ENCODE data around the gene CTSG. TPM values are rescaled to one million over a fixed set of nuclear protein-coding genes. Genes with fewer than 3 reads are reported as not detected.
"Not testable (repeated sequence)": the region's sequence is repeated elsewhere in the genome, so short reads cannot be mapped to it uniquely, and the experiment has no call there.

Gene CTSG
- total and polyA plus RNA-seq, 2 experiments from 2014 or later = not detected

DNA sequence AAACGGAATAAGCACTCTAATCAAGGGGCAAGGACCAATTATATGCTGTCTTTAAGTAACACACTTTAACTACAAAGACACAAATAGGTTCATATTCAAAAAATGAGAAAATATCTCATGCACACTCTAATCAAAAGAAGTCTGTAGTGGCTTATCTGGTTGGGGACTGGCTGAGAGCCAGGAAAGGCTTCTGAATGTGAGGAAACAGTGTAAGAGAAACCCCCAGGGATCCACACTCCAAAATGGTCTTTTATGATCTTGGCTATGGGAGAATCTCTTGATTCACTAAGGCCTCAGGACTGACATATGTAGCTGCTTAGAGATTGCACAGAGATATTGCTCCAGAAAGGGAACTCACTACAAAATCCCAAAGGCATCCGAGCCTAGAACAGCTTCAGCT lies 10.3 kb downstream of the CTSG start:
- Histone ChIP-seq H4K20me1 (ENCODE audit: insufficient read depth, poor library complexity, severe bottlenecking) (no peaks in the 10 kb centered on the region), H3K27me3 (no peaks in the 10 kb centered on the region), H3K79me2 (no peaks in the 10 kb centered on the region), H3K4me1 (ENCODE audit: insufficient read depth) (no peaks in the 10 kb centered on the region), H3K27ac (no peak overlapping the region), H3K4me2 (no peak overlapping the region), H3K4me3 (no peak overlapping the region), H3K9me2 (replicated peaks; ENCODE audit: insufficient read depth) (no peaks in the 10 kb centered on the region), H3K9me3 (ENCODE audit: low read depth) (no peaks in the 10 kb centered on the region), H3K36me3 (replicated peaks; ENCODE audit: insufficient read depth, low read depth) (no peaks in the 10 kb centered on the region), H2AFZ (no peak overlapping the region)
- WGBS (ENCODE audit: low lambda C conversion rate, missing lambda C conversion rate) = 67% methylated on average over 2 of the region's 2 CpGs
- DNase-seq (ENCODE audit: low spot score) = no peak
- TF ChIP-seq EZH2 (IDR thresholded peaks at IDR 0.05; ENCODE audit: borderline replicate concordance) (no peak), EZH2phosphoT487 (IDR thresholded peaks at IDR 0.05; ENCODE audit: low read depth, severe bottlenecking, unreplicated experiment) (no peak)
- TF ChIP-seq, protein P1, sequence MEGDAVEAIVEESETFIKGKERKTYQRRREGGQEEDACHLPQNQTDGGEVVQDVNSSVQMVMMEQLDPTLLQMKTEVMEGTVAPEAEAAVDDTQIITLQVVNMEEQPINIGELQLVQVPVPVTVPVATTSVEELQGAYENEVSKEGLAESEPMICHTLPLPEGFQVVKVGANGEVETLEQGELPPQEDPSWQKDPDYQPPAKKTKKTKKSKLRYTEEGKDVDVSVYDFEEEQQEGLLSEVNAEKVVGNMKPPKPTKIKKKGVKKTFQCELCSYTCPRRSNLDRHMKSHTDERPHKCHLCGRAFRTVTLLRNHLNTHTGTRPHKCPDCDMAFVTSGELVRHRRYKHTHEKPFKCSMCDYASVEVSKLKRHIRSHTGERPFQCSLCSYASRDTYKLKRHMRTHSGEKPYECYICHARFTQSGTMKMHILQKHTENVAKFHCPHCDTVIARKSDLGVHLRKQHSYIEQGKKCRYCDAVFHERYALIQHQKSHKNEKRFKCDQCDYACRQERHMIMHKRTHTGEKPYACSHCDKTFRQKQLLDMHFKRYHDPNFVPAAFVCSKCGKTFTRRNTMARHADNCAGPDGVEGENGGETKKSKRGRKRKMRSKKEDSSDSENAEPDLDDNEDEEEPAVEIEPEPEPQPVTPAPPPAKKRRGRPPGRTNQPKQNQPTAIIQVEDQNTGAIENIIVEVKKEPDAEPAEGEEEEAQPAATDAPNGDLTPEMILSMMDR (IDR thresholded peaks at IDR 0.05; ENCODE audit: poor library complexity) = no peak

DNA sequence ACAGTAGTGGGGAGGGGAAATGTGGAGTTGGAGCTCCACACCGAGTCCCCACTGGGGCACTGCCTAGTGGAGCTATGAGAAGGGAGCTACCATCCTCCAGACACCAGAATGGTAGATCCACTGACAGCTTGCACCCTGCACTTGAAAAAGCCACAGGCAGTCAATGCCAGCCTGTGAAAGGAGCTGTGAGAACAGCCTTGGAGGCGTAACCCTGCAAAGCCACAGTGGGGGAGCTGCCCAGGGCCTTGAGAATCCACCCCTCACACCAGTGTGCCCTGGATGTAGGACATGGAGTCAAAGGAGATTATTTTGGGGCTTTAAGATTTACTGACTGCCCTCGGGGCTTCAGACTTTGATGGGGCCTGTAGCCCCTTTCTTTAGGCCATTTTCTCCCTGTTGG lies 12.5 kb downstream of the CTSG start:
- Histone ChIP-seq H3K4me1 (ENCODE audit: insufficient read depth) (no peaks in the 10 kb centered on the region), H3K9me3 (ENCODE audit: low read depth) (no peaks in the 10 kb centered on the region), H3K27ac (no peak overlapping the region), H2AFZ (no peak overlapping the region), H4K20me1 (ENCODE audit: insufficient read depth, poor library complexity, severe bottlenecking) (no peaks in the 10 kb centered on the region), H3K27me3 (no peaks in the 10 kb centered on the region), H3K36me3 (replicated peaks; ENCODE audit: insufficient read depth, low read depth) (no peaks in the 10 kb centered on the region), H3K9me2 (replicated peaks; ENCODE audit: insufficient read depth) (no peaks in the 10 kb centered on the region), H3K4me3 (no peak overlapping the region), H3K79me2 (no peaks in the 10 kb centered on the region), H3K4me2 (no peak overlapping the region)
- no peak for TF ChIP-seq EZH2phosphoT487 (IDR thresholded peaks at IDR 0.05; ENCODE audit: low read depth, severe bottlenecking, unreplicated experiment)
- TF ChIP-seq, protein P1 (IDR thresholded peaks at IDR 0.05; ENCODE audit: poor library complexity) = no peak
- TF ChIP-seq EZH2 (IDR thresholded peaks at IDR 0.05; ENCODE audit: borderline replicate concordance) = no peak
- 58% methylated on average over 3 of the region's 3 CpGs for WGBS (ENCODE audit: low lambda C conversion rate, missing lambda C conversion rate)
- DNase-seq (ENCODE audit: low spot score) = no peak

DNA sequence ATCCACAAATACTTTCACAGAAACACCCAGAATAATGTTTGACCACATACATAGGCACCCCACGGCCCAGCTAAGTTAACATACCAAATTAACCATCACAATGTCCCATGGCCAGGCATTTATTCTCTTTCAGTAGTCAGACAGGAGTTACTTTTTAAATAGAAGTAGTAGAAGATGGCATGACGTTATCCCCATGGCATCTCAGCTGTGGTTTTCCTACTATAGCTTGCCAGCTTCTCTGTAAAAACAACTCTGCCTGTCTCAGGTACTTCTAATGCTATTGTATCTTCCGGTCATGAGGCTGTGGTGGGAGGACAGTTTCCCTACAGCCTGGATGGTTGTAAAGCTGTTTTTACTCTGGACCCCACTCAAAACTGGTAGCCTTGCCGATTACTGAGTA lies 19.3 kb downstream of the CTSG start:
- DNase-seq (ENCODE audit: low spot score) = no peak
- Histone ChIP-seq H4K20me1 (ENCODE audit: insufficient read depth, poor library complexity, severe bottlenecking) (no peaks in the 10 kb centered on the region), H3K79me2 (no peaks in the 10 kb centered on the region), H3K9me2 (replicated peaks; ENCODE audit: insufficient read depth) (no peaks in the 10 kb centered on the region), H3K4me1 (ENCODE audit: insufficient read depth) (no peaks in the 10 kb centered on the region), H3K4me2 (no peak overlapping the region), H3K27ac (no peak overlapping the region), H3K36me3 (replicated peaks; ENCODE audit: insufficient read depth, low read depth) (no peaks in the 10 kb centered on the region), H2AFZ (no peak overlapping the region), H3K27me3 (no peaks in the 10 kb centered on the region), H3K4me3 (no peak overlapping the region), H3K9me3 (ENCODE audit: low read depth) (no peaks in the 10 kb centered on the region)
- TF ChIP-seq EZH2phosphoT487 (IDR thresholded peaks at IDR 0.05; ENCODE audit: low read depth, severe bottlenecking, unreplicated experiment) (no peak), EZH2 (IDR thresholded peaks at IDR 0.05; ENCODE audit: borderline replicate concordance) (no peak)
- TF ChIP-seq, protein P1 (IDR thresholded peaks at IDR 0.05; ENCODE audit: poor library complexity) = no peak
- whole genome bisulfite sequencing (ENCODE audit: low lambda C conversion rate, missing lambda C conversion rate) = 57% methylated on average over 4 of the region's 4 CpGs

DNA sequence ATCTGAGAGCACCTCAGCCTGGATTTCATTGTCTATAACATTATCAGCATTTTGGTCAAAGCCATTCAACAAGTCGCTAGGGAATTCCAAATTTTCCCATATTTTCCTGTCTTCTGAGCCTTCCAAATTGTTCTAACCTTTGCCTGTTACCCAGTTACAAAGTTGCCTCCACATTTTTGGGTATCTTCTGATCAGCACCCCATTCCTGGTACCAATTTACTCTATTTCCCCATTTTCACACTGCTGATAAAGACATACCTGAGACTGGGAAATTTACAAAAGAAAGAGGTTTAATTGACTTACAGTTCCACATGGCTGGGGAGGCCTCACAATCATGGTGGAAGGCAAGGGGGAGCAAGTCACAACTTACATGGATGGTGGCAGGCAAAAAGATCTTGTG lies 27.0 kb downstream of the CTSG start:
- not testable (repeated sequence) for H2AFZ ChIP-seq; H3K9me2 ChIP-seq (replicated peaks; ENCODE audit: insufficient read depth); H3K9me3 ChIP-seq (ENCODE audit: low read depth); H3K79me2 ChIP-seq; H4K20me1 ChIP-seq (ENCODE audit: insufficient read depth, poor library complexity, severe bottlenecking); DNase-seq (ENCODE audit: low spot score); H3K4me2 ChIP-seq; H3K4me3 ChIP-seq; H3K27me3 ChIP-seq; H3K36me3 ChIP-seq (replicated peaks; ENCODE audit: insufficient read depth, low read depth); H3K4me1 ChIP-seq (ENCODE audit: insufficient read depth); H3K27ac ChIP-seq
- 52% methylated on average over 1 of the region's 1 CpG for WGBS (ENCODE audit: low lambda C conversion rate, missing lambda C conversion rate)

All from hepatocyte (in vitro differentiated cells).